ENCODE results near the gene ESRRA. TPM values are rescaled to one million over a fixed set of nuclear protein-coding genes. Genes with fewer than 3 reads are reported as not detected.
"Not testable (repeated sequence)": the region's sequence is repeated elsewhere in the genome, so short reads cannot be mapped to it uniquely, and the experiment has no call there.

ESRRA gene
- polyA plus RNA-seq, 1 donor from 2014 or later, result 29.0 TPM

GRCh38 chr11:64322925-64323260, 17.6 kb downstream of the ESRRA start:
- no peak overlapping the region for H3K4me3 ChIP-seq (ENCODE audit: low read length)
- H3K36me3 ChIP-seq (ENCODE audit: insufficient read depth, low read length), result no peaks in the 10 kb centered on the region
- no peaks in the 10 kb centered on the region for H4K20me1 ChIP-seq (ENCODE audit: insufficient read depth)
- no peaks in the 10 kb centered on the region for H3K9me3 ChIP-seq (ENCODE audit: low read length)
- H3K27ac ChIP-seq (ENCODE audit: low read length), result no peak overlapping the region
- no peaks in the 10 kb centered on the region for H3K27me3 ChIP-seq (ENCODE audit: insufficient read depth, low read depth, low read length)
- no peak overlapping the region for H3K4me2 ChIP-seq (ENCODE audit: low read length)
- TF ChIP-seq EZH2 (IDR thresholded peaks at IDR 0.05; ENCODE audit: borderline replicate concordance, insufficient read depth, low read length, poor library complexity, severe bottlenecking), result no peak
- TF ChIP-seq CTCF (IDR thresholded peaks at IDR 0.05; ENCODE audit: poor library complexity, severe bottlenecking), result no peak
- TF ChIP-seq EP300 (conservative IDR thresholded peaks at IDR 0.05; ENCODE audit: poor library complexity, severe bottlenecking), result no peak
- no peak for TF ChIP-seq RAD21 (conservative IDR thresholded peaks at IDR 0.05)
- TF ChIP-seq MXI1 (conservative IDR thresholded peaks at IDR 0.05; ENCODE audit: poor library complexity, severe bottlenecking), result no peak
- H2AFZ ChIP-seq (ENCODE audit: low read depth, low read length), result no peak overlapping the region
- H3F3A ChIP-seq (ENCODE audit: insufficient read depth, low read length, poor library complexity, severe bottlenecking), result no peaks in the 10 kb centered on the region
- no peak overlapping the region for H3K9ac ChIP-seq (ENCODE audit: low read length)
- H3K79me2 ChIP-seq (replicated peaks; ENCODE audit: insufficient read depth, low read length), result peaks cover 13% of the 10 kb centered on the region
- H3K9me2 ChIP-seq (ENCODE audit: insufficient read depth, low read length), result no peaks in the 10 kb centered on the region

- Histone ChIP-seq H2AFZ (ENCODE audit: low read depth, low read length) (no peak overlapping the region), H3K9me3 (ENCODE audit: low read length) (no peaks in the 10 kb centered on the region), H3K79me2 (replicated peaks; ENCODE audit: insufficient read depth, low read length) (peaks cover 10% of the 10 kb centered on the region), H3F3A (ENCODE audit: insufficient read depth, low read length, poor library complexity, severe bottlenecking) (no peaks in the 10 kb centered on the region), H3K36me3 (ENCODE audit: insufficient read depth, low read length) (no peaks in the 10 kb centered on the region), H4K20me1 (ENCODE audit: insufficient read depth) (no peaks in the 10 kb centered on the region), H3K4me2 (ENCODE audit: low read length) (no peak overlapping the region), H3K27me3 (ENCODE audit: insufficient read depth, low read depth, low read length) (no peaks in the 10 kb centered on the region), H3K9ac (ENCODE audit: low read length) (no peak overlapping the region), H3K4me3 (ENCODE audit: low read length) (no peak overlapping the region), H3K9me2 (ENCODE audit: insufficient read depth, low read length) (no peaks in the 10 kb centered on the region), H3K27ac (ENCODE audit: low read length) (no peak overlapping the region)
- TF ChIP-seq SMC3 (conservative IDR thresholded peaks at IDR 0.05; ENCODE audit: poor library complexity) (no peak), RAD21 (conservative IDR thresholded peaks at IDR 0.05) (no peak), EP300 (conservative IDR thresholded peaks at IDR 0.05; ENCODE audit: poor library complexity, severe bottlenecking) (no peak), TAF1 (IDR thresholded peaks at IDR 0.05; ENCODE audit: low read depth) (no peak), CTCF (IDR thresholded peaks at IDR 0.05; ENCODE audit: poor library complexity, severe bottlenecking) (no peak), EZH2 (IDR thresholded peaks at IDR 0.05; ENCODE audit: borderline replicate concordance, insufficient read depth, low read length, poor library complexity, severe bottlenecking) (no peak), REST (IDR thresholded peaks at IDR 0.05; ENCODE audit: borderline replicate concordance) (no peak), POLR2AphosphoS5 (IDR thresholded peaks at IDR 0.05) (no peak), MXI1 (conservative IDR thresholded peaks at IDR 0.05; ENCODE audit: poor library complexity, severe bottlenecking) (no peak)
These were observed 18.0 kb downstream of the ESRRA start for GRCh38 chr11:64323373-64323772.

GRCh38 chr11:64323984-64324383, 18.7 kb downstream of the ESRRA start:
- not testable (repeated sequence) for H3K27ac ChIP-seq (ENCODE audit: low read length); H3K27me3 ChIP-seq (ENCODE audit: insufficient read depth, low read depth, low read length); H3K4me2 ChIP-seq (ENCODE audit: low read length); H3K79me2 ChIP-seq (replicated peaks; ENCODE audit: insufficient read depth, low read length); H3K36me3 ChIP-seq (ENCODE audit: insufficient read depth, low read length); H3K9me3 ChIP-seq (ENCODE audit: low read length); H2AFZ ChIP-seq (ENCODE audit: low read depth, low read length); H3F3A ChIP-seq (ENCODE audit: insufficient read depth, low read length, poor library complexity, severe bottlenecking); H4K20me1 ChIP-seq (ENCODE audit: insufficient read depth); H3K9ac ChIP-seq (ENCODE audit: low read length); H3K4me3 ChIP-seq (ENCODE audit: low read length); H3K9me2 ChIP-seq (ENCODE audit: insufficient read depth, low read length)
